Mucosa of descending colon (tissue), 3 donors: ENCODE measurements around the gene TADA2B. TPM values are rescaled to one million over a fixed set of nuclear protein-coding genes. Genes with fewer than 3 reads are reported as not detected.

Experiments used
- ATAC-seq: fragments of 200-7000 bp; cut with Tn5 transposase; one replicate; pipeline ENCODE4 v1.9.1; 2020; ENCODE audit warnings: mild to moderate bottlenecking, moderate library complexity
- DNase-seq, 3 donors: peaks; one replicate each; pipeline ENCODE4 v3.0.0-alpha.2; 2020
- H3K36me3 ChIP-seq: fragments of 200-600 bp; one replicate; pipeline ENCODE4 v1.8.0; 2021; ENCODE audit warnings: low read depth, mild to moderate bottlenecking
- H3K4me1 ChIP-seq: fragments of 200-600 bp; one replicate; pipeline ENCODE4 v1.8.0; 2021; ENCODE audit warnings: low read depth, mild to moderate bottlenecking
- H3K4me3 ChIP-seq: fragments of 200-600 bp; one replicate; pipeline ENCODE4 v1.8.0; 2021; ENCODE audit warnings: mild to moderate bottlenecking
- H3K9me3 ChIP-seq: fragments of 200-600 bp; one replicate; pipeline ENCODE4 v1.8.0; 2021; ENCODE audit warnings: mild to moderate bottlenecking
- intact Hi-C, 2 donors: fragments of 100-400 bp; cut with DNase I in 1 of 2; cut with micrococcal nuclease in 1 of 2; formaldehyde crosslinking; loops; one replicate each; pipeline versions ENCODE4 v1.11.0 to v1.11.1; 2022; cut with DNase I, micrococcal nuclease
- total RNA-seq, 3 donors: library from RNA; stranded (reverse); fragmentation: NEBNext Ultra II Directional in 2 of 3; extraction: Animal tissue kit (Norgen Biotek cat#: 25700) in 2 of 3; gene quantifications; one replicate each; pipeline versions ENCODE4 v1.2.1 to v1.2.4, GENCODE V29; 2021 to 2023
- TF ChIP-seq, protein P1 (sequence below): fragments of 200-600 bp; IDR thresholded peaks from one replicate; pipeline ENCODE4 v1.8.0; 2022; ENCODE audit warnings: antibody characterized with exemption, mild to moderate bottlenecking
- donor health status: DM: no; HTN: no; CAD: no; lungs with moderate emphysema.
- donor health status: DM: no; HTN: no; CAD: no.
- donor health status: DM: no; HTN: yes; CAD: no.

Gene TADA2B
- total RNA-seq, 3 donors from 2014 or later, result 22.2 to 32.7 (median 27.6) TPM

DNA sequence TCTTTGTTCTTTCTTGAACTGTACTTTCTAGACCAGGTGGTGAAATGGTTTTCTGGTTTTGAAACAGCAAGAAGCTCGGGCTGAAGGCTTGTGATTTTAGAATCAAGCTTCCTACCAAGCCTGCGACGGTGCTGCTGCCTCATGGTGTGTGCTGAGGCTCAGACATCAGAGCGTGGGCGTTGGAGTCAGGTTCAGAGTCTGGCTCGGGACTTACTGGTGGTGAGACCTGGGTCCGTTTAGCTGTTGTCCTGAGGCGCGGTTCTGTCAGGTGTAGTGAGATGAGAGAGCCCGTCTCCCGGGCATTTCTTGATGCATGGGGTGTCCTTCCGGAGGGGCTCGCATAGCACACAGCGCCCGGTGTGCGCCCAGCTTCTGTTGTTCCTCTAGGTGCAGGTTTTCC lies 19.7 kb upstream of the TADA2B start:
- intact Hi-C loops, result no loop called here

GRCh38 chr4:7023901-7024300 lies 19.3 kb upstream of the TADA2B start:
- TF ChIP-seq, protein P1, sequence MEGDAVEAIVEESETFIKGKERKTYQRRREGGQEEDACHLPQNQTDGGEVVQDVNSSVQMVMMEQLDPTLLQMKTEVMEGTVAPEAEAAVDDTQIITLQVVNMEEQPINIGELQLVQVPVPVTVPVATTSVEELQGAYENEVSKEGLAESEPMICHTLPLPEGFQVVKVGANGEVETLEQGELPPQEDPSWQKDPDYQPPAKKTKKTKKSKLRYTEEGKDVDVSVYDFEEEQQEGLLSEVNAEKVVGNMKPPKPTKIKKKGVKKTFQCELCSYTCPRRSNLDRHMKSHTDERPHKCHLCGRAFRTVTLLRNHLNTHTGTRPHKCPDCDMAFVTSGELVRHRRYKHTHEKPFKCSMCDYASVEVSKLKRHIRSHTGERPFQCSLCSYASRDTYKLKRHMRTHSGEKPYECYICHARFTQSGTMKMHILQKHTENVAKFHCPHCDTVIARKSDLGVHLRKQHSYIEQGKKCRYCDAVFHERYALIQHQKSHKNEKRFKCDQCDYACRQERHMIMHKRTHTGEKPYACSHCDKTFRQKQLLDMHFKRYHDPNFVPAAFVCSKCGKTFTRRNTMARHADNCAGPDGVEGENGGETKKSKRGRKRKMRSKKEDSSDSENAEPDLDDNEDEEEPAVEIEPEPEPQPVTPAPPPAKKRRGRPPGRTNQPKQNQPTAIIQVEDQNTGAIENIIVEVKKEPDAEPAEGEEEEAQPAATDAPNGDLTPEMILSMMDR, result no peak
- no peaks in the 10 kb centered on the region for H3K4me1 ChIP-seq
- no peaks in the 10 kb centered on the region for H3K9me3 ChIP-seq
- ATAC-seq, result no peak
- intact Hi-C loops, result no loop called here
- no peak overlapping the region for H3K4me3 ChIP-seq
- no peak for DNase-seq
- H3K36me3 ChIP-seq, result peaks cover 4% of the 10 kb centered on the region

More for the DNA sequence above, 19.7 kb upstream of the TADA2B start:
- ATAC-seq (no peak), DNase-seq (no peak)
- Histone ChIP-seq H3K4me3 (no peak overlapping the region), H3K9me3 (no peaks in the 10 kb centered on the region), H3K36me3 (peaks cover 4% of the 10 kb centered on the region), H3K4me1 (no peaks in the 10 kb centered on the region)
- TF ChIP-seq, protein P1, result no peak

DNA sequence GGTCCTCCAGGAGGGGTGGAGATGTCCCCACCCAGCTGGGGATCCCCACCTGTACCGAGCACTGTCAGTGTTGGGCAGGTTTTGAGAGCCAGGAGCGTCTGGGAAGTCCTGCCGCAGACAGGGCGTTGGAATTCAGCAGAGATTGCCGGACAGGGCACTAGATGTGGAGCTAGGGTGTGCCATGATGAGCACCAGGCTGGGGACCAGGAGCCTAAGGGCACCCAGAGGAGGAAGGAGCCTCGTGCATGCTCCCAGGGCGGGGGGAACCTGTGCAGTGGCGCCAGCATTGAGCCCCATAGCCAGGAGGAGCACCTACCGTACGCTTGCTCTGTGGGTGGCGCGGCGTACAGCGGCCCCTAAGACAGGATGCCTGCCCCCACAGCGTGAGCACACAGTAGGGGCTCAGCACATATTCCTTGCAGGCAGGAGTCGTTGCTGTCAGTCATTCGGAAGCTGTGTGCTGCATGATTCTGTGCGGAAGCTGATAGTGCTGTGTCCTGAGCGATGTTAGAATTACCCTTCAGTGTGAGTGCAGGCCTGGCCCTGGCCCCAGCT lies 18.8 kb upstream of the TADA2B start:
- TF ChIP-seq, protein P1, result no peak
- H3K36me3 ChIP-seq, result peaks cover 4% of the 10 kb centered on the region
- no peak overlapping the region for H3K4me3 ChIP-seq
- H3K4me1 ChIP-seq, result no peaks in the 10 kb centered on the region
- ATAC-seq, result no peak
- intact Hi-C loops, result no loop called here
- no peaks in the 10 kb centered on the region for H3K9me3 ChIP-seq
- DNase-seq, result no peak

DNA sequence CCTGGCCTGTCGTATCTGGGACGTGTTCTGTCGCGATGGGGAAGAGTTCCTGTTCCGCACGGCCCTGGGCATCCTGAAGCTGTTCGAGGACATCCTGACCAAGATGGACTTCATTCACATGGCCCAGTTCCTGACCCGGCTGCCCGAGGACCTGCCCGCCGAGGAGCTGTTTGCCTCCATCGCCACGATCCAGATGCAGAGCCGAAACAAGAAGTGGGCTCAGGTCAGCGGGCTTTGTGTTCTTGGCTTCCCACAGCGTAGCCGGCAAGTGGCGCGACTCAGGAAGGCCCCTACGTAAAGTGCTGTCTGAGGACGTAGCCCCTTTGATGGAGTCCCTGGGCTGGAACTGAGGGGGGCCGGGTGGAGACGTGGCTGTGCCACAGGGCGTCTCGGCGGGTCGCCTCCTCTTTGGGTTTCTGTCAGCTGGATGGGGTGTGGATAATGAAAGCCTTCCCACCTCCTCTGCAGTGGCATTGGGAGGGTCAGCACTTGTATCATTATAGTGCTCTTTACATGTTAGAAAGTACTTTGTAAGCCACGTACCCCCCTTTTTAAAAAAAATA lies 18.1 kb upstream of the TADA2B start:
- no peaks in the 10 kb centered on the region for H3K9me3 ChIP-seq
- peaks cover 4% of the 10 kb centered on the region for H3K36me3 ChIP-seq
- intact Hi-C loops, result no loop called here
- no peaks in the 10 kb centered on the region for H3K4me1 ChIP-seq
- no peak overlapping the region for H3K4me3 ChIP-seq
- no peak for ATAC-seq
- no peak for DNase-seq
- TF ChIP-seq, protein P1, result no peak

DNA sequence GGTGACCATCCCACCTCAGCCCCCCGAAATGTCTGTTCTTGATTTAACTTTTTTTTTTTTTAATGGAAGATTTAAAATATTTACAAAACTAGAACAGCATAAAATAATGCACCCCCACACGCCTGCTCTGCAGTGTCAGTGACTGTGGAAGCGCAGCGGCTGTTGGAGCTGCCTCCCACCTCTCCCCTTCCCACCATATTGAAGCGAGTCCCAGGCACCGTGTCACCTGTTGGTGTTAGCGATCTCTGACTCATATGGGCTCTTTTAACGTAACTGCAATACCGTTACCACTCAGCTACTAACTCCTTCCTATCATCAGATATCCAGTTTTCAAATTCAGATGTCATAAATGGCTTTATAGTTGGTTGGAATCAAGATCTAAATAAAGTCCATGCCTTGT lies 17.1 kb upstream of the TADA2B start:
- Histone ChIP-seq H3K4me3 (no peak overlapping the region), H3K36me3 (peaks cover 4% of the 10 kb centered on the region), H3K9me3 (no peaks in the 10 kb centered on the region), H3K4me1 (no peaks in the 10 kb centered on the region)
- ATAC-seq (no peak), DNase-seq (no peak)
- TF ChIP-seq, protein P1, result no peak
- intact Hi-C loops, result no loop called here
